Glutamatergic neuron (in vitro differentiated cells): ENCODE measurements around the gene CDYL. TPM values are rescaled to one million over a fixed set of nuclear protein-coding genes. Genes with fewer than 3 reads are reported as not detected.
A peak's percentile ranks its signal among the peaks of the same experiment; 100 is the strongest.

Experiments used
- DNase-seq: peaks from one replicate; pipeline ENCODE4 v3.0.0; 2022
- H3K27ac Mint-ChIP-seq: one replicate; pipeline ENCODE4 v1.8.0; 2020; ENCODE audit warnings: mild to moderate bottlenecking, mixed read lengths, inconsistent platforms; ENCODE audit not compliant: unreplicated experiment
- H3K27me3 Mint-ChIP-seq: one replicate; pipeline ENCODE4 v1.8.0; 2020; ENCODE audit warnings: mild to moderate bottlenecking, moderate library complexity, mixed read lengths, inconsistent platforms; ENCODE audit not compliant: unreplicated experiment
- H3K36me3 Mint-ChIP-seq: one replicate; pipeline ENCODE4 v1.8.0; 2020; ENCODE audit warnings: mild to moderate bottlenecking, mixed read lengths, inconsistent platforms; ENCODE audit not compliant: unreplicated experiment
- H3K4me1 Mint-ChIP-seq: one replicate; pipeline ENCODE4 v1.8.0; 2020; ENCODE audit warnings: mild to moderate bottlenecking, low read depth, mixed read lengths, inconsistent platforms; ENCODE audit not compliant: unreplicated experiment
- H3K4me3 Mint-ChIP-seq: one replicate; pipeline ENCODE4 v1.8.0; 2020; ENCODE audit warnings: mild to moderate bottlenecking, mixed read lengths, inconsistent platforms; ENCODE audit not compliant: unreplicated experiment
- H3K9me3 Mint-ChIP-seq: one replicate; pipeline ENCODE4 v1.8.0; 2020; ENCODE audit warnings: mild to moderate bottlenecking, moderate library complexity, mixed read lengths, inconsistent platforms; ENCODE audit not compliant: unreplicated experiment
- CTCF ChIP-seq: fragments of 200-600 bp; sonication (generic); IDR thresholded peaks from one replicate; pipeline ENCODE4 v1.5.0; 2021; ENCODE audit not compliant: partially characterized antibody, unreplicated experiment
- total RNA-seq: library from RNA; stranded (reverse); fragmentation: NEBNext Ultra II Directional; extraction: Animal tissue kit (Norgen Biotek cat#: 25700); gene quantifications from one replicate; pipeline ENCODE4 v1.2.1, GENCODE V29; 2021; ENCODE audit not compliant: unreplicated experiment

CDYL gene
- total RNA-seq, 1 donor from 2014 or later: 63.3 TPM

- Mint-ChIP-seq H3K9me3 (no peaks in the 10 kb centered on the region), H3K4me3 (no peak overlapping the region), H3K4me1 (peaks cover 4% of the 10 kb centered on the region), H3K27me3 (no peaks in the 10 kb centered on the region), H3K27ac (no peak overlapping the region), H3K36me3 (peaks cover 4% of the 10 kb centered on the region)
- TF ChIP-seq CTCF: no peak
- no peak for DNase-seq
Measured at GRCh38 chr6:4794140-4794707, 18.0 kb downstream of the CDYL start.

GRCh38 chr6:4797587-4797986, 21.4 kb downstream of the CDYL start:
- peaks cover 2% of the 10 kb centered on the region for H3K4me1 Mint-ChIP-seq
- no peak for TF ChIP-seq CTCF
- H3K27me3 Mint-ChIP-seq: no peaks in the 10 kb centered on the region
- no peak overlapping the region for H3K4me3 Mint-ChIP-seq
- no peaks in the 10 kb centered on the region for H3K36me3 Mint-ChIP-seq
- no peak overlapping the region for H3K27ac Mint-ChIP-seq
- no peak for DNase-seq
- no peaks in the 10 kb centered on the region for H3K9me3 Mint-ChIP-seq

- no peak for DNase-seq
- Mint-ChIP-seq H3K4me3 (no peak overlapping the region), H3K27ac (no peak overlapping the region), H3K9me3 (no peaks in the 10 kb centered on the region), H3K4me1 (peaks cover 13% of the 10 kb centered on the region), H3K36me3 (no peaks in the 10 kb centered on the region), H3K27me3 (no peaks in the 10 kb centered on the region)
- no peak for TF ChIP-seq CTCF
Measured at GRCh38 chr6:4799912-4800311, 23.7 kb downstream of the CDYL start.

GRCh38 chr6:4800662-4801061, 24.5 kb downstream of the CDYL start:
- Mint-ChIP-seq H3K4me1 (peaks cover 16% of the 10 kb centered on the region), H3K4me3 (no peak overlapping the region), H3K27me3 (no peaks in the 10 kb centered on the region), H3K36me3 (no peaks in the 10 kb centered on the region), H3K9me3 (peaks cover 2% of the 10 kb centered on the region), H3K27ac (no peak overlapping the region)
- TF ChIP-seq CTCF: peak; percentile 25
- DNase-seq: no peak

GRCh38 chr6:4801491-4802110, 25.4 kb downstream of the CDYL start:
- H3K36me3 Mint-ChIP-seq: no peaks in the 10 kb centered on the region
- DNase-seq: no peak
- H3K4me1 Mint-ChIP-seq: peaks cover 20% of the 10 kb centered on the region
- no peak overlapping the region for H3K27ac Mint-ChIP-seq
- no peak for TF ChIP-seq CTCF
- H3K27me3 Mint-ChIP-seq: no peaks in the 10 kb centered on the region
- H3K4me3 Mint-ChIP-seq: no peak overlapping the region
- peaks cover 2% of the 10 kb centered on the region for H3K9me3 Mint-ChIP-seq
